D341Med (cell line): ENCODE results near the gene TNNT3.
"Not testable (repeated sequence)": the region's sequence is repeated elsewhere in the genome, so short reads cannot be mapped to it uniquely, and the experiment has no call there.

Experiments
- DNase-seq: peaks from one replicate; pipeline ENCODE4 v3.0.0; 2012; ENCODE audit warnings: low spot score

The TNNT3 gene

DNA sequence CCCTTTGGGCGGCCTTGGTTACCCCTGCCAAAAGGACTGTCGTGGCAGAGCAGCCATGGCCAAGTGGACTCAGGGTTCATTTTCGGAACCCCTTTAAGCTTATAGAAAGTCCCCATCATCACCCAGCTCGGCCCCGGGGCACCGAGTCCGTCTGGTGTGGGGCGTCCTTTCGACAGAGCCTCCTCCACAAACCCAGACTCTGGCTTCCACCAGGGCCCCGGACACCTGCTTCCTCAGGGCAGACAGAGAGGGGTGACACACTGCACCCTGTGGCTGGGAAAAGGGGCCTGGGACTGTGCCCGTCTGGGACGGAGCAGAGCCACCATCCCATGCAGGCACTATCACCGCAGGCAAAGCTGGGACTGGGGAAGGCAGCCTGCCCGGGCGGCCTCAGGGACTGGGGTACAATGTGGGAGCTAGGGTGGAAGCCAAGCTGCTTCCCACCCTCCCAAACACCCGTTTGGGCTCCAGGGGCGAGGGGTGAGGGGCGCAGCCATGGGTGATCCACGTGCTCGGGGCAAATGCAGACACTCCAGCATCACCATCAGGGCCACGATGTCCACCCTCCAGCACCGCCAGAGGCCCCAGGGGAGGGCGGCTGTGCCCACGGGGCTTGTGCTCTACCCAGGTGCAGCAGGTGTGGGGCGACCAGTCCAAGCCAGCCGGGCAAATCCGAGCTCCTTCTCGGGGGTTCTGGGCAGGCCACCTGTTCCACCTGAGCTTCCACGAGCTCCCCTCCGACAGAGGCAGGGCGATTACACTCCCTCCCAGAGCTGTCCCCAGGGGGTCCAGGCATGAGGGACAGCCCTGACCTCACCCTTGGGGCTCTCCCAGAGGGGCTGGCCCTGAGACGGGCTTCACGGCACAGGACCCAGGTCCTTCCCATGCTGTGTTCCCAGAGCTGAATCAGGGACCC, 15.9 kb downstream of the TNNT3 start:
- DNase-seq = peak; percentile 34

DNA sequence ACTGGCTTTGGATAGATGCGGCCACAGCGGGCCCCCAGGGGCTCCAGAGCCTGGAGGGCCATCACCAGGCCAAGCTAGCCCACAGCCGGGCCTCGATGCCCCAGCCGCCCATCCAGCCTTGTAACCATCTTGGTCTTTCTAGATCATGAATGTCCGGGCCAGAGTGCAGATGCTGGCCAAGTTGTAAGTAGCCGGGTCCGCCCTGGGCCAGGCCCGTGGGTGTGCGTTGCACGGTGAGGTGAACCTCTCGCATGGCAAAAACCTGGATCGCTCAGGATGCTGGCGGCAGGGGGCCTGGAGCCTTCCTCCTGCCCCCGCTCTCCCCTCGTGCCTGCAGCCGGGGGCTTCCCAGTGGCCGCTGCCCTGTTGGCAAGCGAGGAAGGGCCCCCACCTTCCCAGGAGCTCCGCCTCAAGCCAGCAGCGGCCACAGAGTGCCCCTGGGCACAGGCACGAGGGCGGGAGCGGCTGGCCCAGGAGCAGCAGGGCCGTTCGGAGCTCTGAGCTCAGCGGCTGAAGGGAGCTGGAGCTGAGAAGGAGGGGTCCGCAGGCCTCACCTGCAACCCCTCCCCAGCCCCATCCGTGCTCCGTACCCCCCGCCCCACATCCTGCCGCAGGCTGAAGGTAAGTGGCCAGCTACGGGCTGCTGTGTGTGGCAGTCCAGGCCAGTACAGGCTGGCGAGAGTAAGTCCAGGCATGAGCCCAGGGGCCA, 16.7 kb downstream of the TNNT3 start:
- peak; percentile 39 for DNase-seq

- DNase-seq = peak; percentile 30
Measured at GRCh38 chr11:1936781-1937615, 17.5 kb downstream of the TNNT3 start.

DNA sequence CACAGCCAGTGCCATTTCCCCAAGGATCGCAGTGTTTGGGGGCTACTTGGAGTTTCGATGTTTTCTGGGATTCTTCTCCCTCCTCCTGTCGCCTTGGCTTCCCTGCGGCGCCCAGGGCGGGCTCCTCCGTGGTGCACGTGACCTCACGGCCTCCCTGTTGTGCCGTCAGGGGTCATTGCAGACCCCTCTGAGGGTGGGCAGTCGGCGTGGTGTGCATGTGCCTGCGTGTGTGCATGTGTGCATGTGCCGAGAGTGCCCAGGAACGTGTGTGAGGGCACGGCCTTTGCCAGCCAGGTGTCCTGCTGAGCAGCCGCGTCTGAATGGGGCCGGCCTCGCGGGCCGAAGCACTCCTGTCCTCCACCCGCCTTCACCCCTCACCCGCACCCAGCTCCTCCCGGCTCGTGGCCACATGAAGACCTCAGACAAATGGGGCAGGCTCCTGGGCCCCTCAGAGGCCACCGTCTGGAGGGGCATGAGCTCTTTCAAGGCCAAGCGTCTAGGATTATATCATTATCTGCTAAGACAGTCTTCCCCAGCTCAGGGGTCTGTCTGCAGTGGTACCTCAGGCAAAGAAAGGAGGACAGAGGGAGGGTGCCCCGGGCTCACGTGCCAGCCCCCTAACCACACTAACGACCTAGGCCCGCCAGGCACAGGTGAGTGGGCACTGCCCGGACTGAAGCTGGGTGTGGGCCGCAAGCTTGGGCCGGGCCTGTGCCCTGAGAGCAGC, 18.3 kb downstream of the TNNT3 start:
- DNase-seq = peak; percentile 30

DNA sequence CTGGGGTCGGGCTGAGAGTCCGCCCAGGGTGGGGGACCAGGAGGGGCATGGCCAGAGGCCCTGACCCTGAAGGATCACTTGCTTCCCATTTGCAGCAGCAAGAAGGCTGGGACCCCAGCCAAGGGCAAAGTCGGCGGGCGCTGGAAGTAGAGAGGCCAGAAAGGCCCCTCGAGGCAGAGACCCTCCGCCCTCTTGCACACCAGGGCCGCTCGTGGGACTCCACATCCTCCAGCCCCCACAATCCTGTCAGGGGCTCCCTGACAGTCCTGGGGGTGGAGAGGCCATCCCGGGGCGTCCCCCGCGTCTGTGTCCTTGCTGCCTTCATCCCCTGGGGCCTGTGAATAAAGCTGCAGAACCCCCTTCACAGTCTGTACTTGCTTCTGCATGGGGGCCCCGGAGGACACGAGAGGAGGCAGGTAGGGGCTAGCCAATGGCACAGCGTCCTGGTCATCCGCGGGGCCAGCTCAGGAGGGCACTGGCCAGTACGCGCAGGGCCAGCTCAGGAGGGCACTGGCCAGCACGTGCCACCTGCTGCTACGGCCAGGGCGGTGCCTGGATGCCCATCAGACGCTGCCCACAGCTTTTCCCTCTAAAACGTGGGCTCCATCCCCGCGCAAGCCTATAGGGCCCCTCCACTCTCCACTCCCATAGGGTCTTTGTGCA, 19.0 kb downstream of the TNNT3 start:
- no peak for DNase-seq

DNA sequence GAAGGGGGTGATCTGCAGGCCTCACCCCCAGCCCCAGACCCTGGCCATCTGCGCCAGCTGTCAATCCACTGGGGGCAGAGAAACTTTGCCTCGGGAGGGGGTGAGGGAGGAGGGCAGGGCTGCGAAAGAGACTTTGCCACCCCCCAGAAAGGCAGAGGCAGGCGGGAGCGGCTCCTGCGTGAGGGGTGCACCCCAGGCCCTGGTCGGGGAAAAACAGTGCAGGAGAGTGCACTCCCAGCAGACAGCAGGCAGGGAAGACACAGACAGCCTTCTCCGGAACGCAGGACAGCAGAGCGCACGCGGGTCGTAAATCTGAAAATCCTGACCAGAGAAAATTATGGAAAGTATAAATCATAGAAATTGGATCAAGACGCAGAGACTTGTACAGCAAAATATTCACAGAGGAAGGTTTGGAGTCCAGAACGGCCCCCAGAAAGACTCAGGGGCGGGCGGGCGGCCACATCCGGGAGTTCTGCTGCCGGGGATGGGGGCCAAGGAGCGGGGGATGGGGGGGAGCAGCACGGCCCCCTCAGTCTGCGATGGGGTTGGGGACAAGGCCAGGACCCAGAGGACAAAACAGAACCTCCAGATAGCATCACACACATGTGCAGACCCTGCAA, 19.6 kb downstream of the TNNT3 start:
- DNase-seq = peak; percentile 38

DNA sequence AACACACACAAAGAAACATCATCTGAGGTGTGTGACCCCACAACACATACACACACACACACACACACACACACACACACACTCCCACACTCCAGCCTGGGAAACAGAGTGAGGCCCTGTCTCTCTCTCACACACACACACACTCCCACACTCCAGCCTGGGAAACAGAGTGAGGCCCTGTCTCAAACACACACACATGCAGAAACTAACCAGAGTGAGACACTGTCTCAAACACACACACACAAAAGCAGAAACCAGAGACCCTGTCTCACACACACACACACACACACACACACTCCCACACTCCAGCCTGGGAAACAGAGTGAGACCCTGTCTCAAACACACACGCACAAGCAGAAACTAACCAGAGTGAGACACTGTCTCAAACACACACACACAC, 20.3 kb downstream of the TNNT3 start:
- not testable (repeated sequence) for DNase-seq

DNA sequence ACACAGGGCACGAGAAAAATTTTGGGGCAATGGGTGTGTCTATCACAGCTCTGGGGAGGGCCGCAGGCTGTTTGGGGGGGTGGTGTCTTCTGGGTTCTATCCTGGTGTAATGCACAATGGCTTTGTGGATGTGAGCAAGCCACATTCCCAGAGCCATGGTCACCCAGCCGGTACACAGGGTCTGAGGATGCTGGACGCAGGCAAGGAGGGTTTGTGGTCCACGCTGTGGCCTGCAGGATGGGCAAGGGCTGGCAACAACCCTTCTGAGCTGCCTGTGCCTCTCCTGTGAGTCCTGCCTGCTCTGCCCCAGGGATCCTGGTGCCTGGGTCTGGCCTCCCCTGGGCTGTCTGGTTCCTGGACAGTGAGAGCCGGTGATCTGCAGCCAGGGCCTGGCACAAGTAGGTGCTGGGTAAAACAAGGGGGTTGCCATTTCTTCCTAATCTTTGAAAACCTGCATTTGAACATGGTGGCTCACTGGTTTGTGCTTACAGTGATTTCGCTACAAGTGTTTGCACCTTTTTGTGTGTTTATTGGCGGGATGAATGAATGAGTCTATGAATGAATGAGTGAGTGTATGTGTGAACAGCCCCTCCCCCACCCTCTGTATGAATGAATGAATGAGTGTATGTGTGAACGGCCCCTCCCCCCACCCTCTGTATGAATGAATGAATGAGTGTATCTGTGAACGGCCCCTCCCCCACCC, 23.2 kb downstream of the TNNT3 start:
- DNase-seq = no peak

DNA sequence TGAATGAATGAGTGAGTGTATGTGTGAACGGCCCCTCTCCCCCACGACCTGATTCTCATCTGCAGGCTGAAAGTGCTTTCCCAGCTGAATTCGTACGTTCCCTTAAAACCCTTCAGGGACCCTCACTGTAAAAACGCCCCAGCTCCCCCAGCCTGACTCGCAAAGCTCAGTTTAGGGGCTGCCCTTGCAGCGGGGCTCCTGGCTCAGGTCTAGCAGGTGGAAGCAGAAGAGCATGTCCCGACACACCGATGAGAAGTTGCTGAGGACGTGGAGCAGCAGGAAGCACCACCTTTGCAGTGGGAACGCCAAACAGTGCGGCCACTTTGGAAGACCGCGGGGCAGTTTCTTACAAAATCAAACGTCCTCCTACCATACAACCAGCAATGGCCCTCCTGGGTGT, 24.1 kb downstream of the TNNT3 start:
- no peak for DNase-seq

GRCh38 chr11:1943977-1944376, 24.5 kb downstream of the TNNT3 start:
- DNase-seq = no peak

- DNase-seq = no peak
Measured at GRCh38 chr11:1946812-1947484, 27.4 kb downstream of the TNNT3 start, which contains the start of gene MRPL23. MRPL23 (plus strand) TSS chr11:1947332; CDS start chr11:1947363, 31 bp downstream.

DNA sequence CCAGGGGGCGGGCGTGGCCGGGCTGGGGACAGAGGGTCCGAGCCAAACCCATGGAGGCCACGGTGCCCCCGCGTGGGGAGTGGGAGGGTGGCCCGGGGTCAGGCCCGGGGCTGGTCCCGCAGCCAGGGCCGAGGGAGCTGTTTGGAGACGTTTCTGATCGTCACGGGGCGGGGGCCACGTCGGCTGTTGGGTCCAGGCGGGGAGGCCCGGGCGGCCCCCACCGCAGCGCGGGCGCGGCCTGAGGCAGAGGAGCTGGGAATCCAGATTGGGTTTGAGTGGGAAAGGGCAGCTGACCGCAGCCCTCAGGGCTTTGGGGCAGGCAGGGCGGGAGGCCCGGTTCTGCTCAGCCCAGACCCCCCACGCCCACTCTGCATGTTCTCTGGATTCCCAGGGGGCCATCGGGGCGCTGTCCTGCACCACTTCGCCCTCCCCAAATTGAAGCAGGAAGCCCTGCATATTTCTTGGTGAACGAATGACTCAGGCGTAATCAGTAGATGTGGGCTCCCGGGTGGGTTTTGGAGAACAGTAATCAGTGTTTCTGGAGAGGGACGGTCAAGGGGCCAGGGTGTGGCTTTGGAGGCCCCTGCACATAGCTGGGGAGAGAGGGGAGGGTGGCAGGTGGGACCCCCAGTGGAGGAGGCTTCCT, 28.2 kb downstream of the TNNT3 start:
- DNase-seq = no peak

GRCh38 chr11:1948389-1948788, 28.9 kb downstream of the TNNT3 start:
- DNase-seq = no peak

GRCh38 chr11:1949302-1949701, 29.8 kb downstream of the TNNT3 start:
- DNase-seq = no peak

DNA sequence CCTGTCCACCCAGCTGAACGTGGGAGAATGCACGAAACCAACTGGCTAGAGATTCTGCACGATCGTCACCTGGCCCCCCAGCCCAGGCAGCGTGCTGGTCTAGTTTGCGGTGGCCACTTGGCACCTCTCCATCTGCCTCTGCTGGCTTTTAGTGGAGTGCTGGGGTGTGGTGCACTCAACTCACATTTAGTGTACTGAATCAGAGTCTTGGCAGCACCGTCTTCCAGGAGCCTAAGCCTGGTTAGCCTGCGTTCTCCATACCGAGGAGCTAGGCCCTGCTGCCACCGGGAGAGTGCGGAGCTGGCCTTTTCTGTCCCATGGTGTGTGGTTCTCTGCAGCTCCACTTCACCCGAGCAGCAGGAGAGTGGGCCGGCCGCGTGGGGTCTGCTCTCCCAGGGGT, 30.4 kb downstream of the TNNT3 start:
- DNase-seq = no peak

DNA sequence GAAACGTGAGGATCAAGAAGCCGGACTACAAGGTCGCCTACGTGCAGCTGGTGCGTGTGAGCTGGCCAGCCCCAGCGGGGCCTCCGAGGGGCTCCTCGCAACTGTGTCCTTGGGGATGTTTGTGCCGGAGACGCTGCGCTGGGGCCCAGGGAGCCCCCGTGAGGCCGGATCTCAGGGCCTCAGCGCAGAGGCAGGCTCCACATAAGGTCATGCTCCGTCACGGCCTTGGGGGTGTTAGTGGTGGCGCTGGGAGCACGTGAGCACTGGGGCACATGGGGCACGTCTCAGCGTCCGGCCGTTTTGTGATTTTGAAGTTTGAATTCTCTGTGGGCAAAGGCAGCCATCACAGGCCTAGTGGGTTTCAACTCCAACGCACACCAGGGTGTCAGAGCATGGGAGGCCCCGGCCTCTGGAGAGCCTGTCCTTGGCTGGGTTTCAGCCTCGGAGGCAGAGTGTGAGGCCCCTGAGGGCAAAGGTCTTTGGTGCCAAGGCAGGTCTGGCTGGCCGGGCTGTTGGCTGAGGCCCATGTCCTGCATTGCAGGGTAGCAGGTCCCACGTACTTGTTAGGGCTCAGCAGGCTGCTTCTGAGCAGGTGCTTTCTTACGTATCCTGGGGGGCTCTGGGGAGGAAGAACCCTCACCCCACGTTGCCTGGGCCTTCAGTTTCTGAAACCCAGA, 33.4 kb downstream of the TNNT3 start:
- DNase-seq = no peak

- no peak for DNase-seq
Measured at GRCh38 chr11:1953489-1954266, 34.2 kb downstream of the TNNT3 start.

- DNase-seq = no peak
Measured at GRCh38 chr11:1958367-1958766, 38.9 kb downstream of the TNNT3 start.
